AG10803 (cell line): Measurements from ENCODE around the gene TLE1.

Source experiments
- DNase-seq: peaks from one replicate; pipeline ENCODE4 v3.0.0; 2010; ENCODE audit warnings: low read depth
- H3K4me3 ChIP-seq: 2 replicates; pipeline ENCODE4 v1.5.1; 2011; ENCODE audit warnings: mild to moderate bottlenecking, low read length, control low read depth
- CTCF ChIP-seq: conservative IDR thresholded peaks from 2 replicates; pipeline ENCODE4 v1.5.1; 2011; ENCODE audit warnings: mild to moderate bottlenecking, low read length, control low read depth, inconsistent platforms

The TLE1 gene

GRCh38 chr9:81665322-81665871 is 23.9 kb downstream of the TLE1 start:
- TF ChIP-seq CTCF: no peak
- DNase-seq: no peak
- H3K4me3 ChIP-seq: no peak overlapping the region

- no peak overlapping the region for H3K4me3 ChIP-seq
- no peak for TF ChIP-seq CTCF
- no peak for DNase-seq
Observed at GRCh38 chr9:81664638-81665222, 24.6 kb downstream of the TLE1 start.

- DNase-seq: no peak
- no peak for TF ChIP-seq CTCF
- no peak overlapping the region for H3K4me3 ChIP-seq
Observed at GRCh38 chr9:81661339-81661738, 28.0 kb downstream of the TLE1 start.

- no peak for DNase-seq
- no peak for TF ChIP-seq CTCF
- H3K4me3 ChIP-seq: no peak overlapping the region
Observed at GRCh38 chr9:81656871-81657337, 32.4 kb downstream of the TLE1 start.

GRCh38 chr9:81656004-81656403 is 33.3 kb downstream of the TLE1 start:
- no peak overlapping the region for H3K4me3 ChIP-seq
- no peak for DNase-seq
- no peak for TF ChIP-seq CTCF

GRCh38 chr9:81653240-81653639 is 36.1 kb downstream of the TLE1 start:
- no peak overlapping the region for H3K4me3 ChIP-seq
- TF ChIP-seq CTCF: no peak
- DNase-seq: no peak

GRCh38 chr9:81652058-81652687 is 37.2 kb downstream of the TLE1 start:
- H3K4me3 ChIP-seq: no peak overlapping the region
- no peak for TF ChIP-seq CTCF
- DNase-seq: no peak
